ENCODE measurements around the gene ROBO1. TPM values are rescaled to one million over a fixed set of nuclear protein-coding genes. Genes with fewer than 3 reads are reported as not detected.

Gene ROBO1
- total and polyA plus RNA-seq, 4 donors = 1.0 to 30.3 (median 3.9) TPM

DNA sequence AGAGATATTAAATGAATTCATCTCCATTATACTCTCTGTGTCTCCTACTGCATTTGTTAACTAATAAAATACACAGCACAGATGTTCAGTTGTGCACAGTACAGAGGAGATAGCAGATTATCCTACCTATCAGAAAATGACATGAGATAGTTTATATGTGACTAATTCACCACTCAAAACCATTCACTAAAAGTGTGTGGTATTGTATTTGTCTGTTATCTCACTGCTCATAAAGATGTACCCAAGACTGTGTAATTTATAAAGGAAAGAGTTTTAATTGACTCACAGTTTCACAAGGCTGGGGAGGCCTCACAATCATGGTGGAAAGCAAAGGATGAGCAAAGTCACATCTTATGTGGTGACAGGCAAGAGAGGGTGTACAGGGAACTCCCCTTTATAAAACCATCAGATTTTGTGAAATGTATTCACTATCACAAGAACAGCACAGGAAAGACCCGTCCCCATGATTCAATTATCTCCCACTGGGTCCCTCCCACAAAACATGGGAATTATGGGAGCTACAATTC, 936.3 kb downstream of the ROBO1 start:
- TF ChIP-seq TAF1 (conservative IDR thresholded peaks at IDR 0.05) (no peak), JUND (IDR thresholded peaks at IDR 0.05) (no peak), RAD21 (IDR thresholded peaks at IDR 0.05) (no peak), YY1 (IDR thresholded peaks at IDR 0.05) (no peak), HNF4A (conservative IDR thresholded peaks at IDR 0.05) (no peak), SP1 (IDR thresholded peaks at IDR 0.05) (no peak), FOXA1 (IDR thresholded peaks at IDR 0.05) (no peak)
- TF ChIP-seq, protein P1, sequence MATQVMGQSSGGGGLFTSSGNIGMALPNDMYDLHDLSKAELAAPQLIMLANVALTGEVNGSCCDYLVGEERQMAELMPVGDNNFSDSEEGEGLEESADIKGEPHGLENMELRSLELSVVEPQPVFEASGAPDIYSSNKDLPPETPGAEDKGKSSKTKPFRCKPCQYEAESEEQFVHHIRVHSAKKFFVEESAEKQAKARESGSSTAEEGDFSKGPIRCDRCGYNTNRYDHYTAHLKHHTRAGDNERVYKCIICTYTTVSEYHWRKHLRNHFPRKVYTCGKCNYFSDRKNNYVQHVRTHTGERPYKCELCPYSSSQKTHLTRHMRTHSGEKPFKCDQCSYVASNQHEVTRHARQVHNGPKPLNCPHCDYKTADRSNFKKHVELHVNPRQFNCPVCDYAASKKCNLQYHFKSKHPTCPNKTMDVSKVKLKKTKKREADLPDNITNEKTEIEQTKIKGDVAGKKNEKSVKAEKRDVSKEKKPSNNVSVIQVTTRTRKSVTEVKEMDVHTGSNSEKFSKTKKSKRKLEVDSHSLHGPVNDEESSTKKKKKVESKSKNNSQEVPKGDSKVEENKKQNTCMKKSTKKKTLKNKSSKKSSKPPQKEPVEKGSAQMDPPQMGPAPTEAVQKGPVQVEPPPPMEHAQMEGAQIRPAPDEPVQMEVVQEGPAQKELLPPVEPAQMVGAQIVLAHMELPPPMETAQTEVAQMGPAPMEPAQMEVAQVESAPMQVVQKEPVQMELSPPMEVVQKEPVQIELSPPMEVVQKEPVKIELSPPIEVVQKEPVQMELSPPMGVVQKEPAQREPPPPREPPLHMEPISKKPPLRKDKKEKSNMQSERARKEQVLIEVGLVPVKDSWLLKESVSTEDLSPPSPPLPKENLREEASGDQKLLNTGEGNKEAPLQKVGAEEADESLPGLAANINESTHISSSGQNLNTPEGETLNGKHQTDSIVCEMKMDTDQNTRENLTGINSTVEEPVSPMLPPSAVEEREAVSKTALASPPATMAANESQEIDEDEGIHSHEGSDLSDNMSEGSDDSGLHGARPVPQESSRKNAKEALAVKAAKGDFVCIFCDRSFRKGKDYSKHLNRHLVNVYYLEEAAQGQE (IDR thresholded peaks at IDR 0.05) = no peak
- TF ChIP-seq, protein P2, sequence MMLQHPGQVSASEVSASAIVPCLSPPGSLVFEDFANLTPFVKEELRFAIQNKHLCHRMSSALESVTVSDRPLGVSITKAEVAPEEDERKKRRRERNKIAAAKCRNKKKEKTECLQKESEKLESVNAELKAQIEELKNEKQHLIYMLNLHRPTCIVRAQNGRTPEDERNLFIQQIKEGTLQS (IDR thresholded peaks at IDR 0.05) = no peak
- no peak for DNase-seq (ENCODE audit: low spot score)
- H3K4me3 ChIP-seq (ENCODE audit: low read depth in 1 of 3, low read length in 3 of 3) = no peak overlapping the region
- no peaks in the 10 kb centered on the region for H3K4me1 ChIP-seq (ENCODE audit: control insufficient read depth in 4 of 4, insufficient read depth in 4 of 4, low read length in 3 of 4)
- H3K9me3 ChIP-seq (ENCODE audit: control insufficient read depth in 4 of 4, low read length in 3 of 4) = peaks cover 0 to 3% (median 0%) of the 10 kb centered on the region in 4 donors
- H3K27me3 ChIP-seq (ENCODE audit: control insufficient read depth in 4 of 4, insufficient read depth in 4 of 4, low read length in 3 of 4) = no peaks in the 10 kb centered on the region
- 89% methylated on average over 1 of the region's 1 CpG for WGBS
- no peak overlapping the region for H3K27ac ChIP-seq (ENCODE audit: low read depth in 1 of 2, low read length in 2 of 2)
- H3K9ac ChIP-seq (ENCODE audit: low read depth in 1 of 2, low read length in 2 of 2) = no peak overlapping the region
- H3K36me3 ChIP-seq (ENCODE audit: control insufficient read depth in 4 of 4, insufficient read depth in 3 of 4, low read depth in 1 of 4, low read length in 3 of 4) = no peaks in the 10 kb centered on the region

DNA sequence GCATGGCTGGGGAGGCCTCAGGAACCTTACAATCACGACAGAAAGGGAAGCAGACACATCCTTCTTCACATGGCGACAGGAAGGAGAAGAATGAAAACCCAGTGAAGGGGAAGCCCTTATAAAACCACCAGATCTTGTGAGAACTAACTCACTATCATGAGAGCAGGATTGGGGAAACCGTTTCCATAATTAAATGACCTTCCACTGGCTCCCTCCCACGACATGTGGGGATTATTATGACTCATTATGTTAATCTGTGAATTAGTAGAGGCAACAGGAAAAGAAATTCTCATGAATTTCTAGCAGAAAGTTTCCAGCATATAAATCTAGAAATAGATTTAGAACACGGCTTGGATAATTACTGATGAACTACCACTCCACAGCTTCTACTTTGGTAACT, 937.3 kb downstream of the ROBO1 start:
- no peak overlapping the region for H3K4me3 ChIP-seq (ENCODE audit: low read depth in 1 of 3, low read length in 3 of 3)
- no peaks in the 10 kb centered on the region for H3K27me3 ChIP-seq (ENCODE audit: control insufficient read depth in 4 of 4, insufficient read depth in 4 of 4, low read length in 3 of 4)
- no peaks in the 10 kb centered on the region for H3K4me1 ChIP-seq (ENCODE audit: control insufficient read depth in 4 of 4, insufficient read depth in 4 of 4, low read length in 3 of 4)
- TF ChIP-seq SP1 (IDR thresholded peaks at IDR 0.05) = no peak
- no peak overlapping the region for H3K9ac ChIP-seq (ENCODE audit: low read depth in 1 of 2, low read length in 2 of 2)
- no peak for DNase-seq (ENCODE audit: low spot score)
- no peaks in the 10 kb centered on the region for H3K36me3 ChIP-seq (ENCODE audit: control insufficient read depth in 4 of 4, insufficient read depth in 3 of 4, low read depth in 1 of 4, low read length in 3 of 4)
- peaks cover 0 to 3% (median 0%) of the 10 kb centered on the region in 4 donors for H3K9me3 ChIP-seq (ENCODE audit: control insufficient read depth in 4 of 4, low read length in 3 of 4)
- H3K27ac ChIP-seq (ENCODE audit: low read depth in 1 of 2, low read length in 2 of 2) = no peak overlapping the region
- 80% methylated on average over 5 of the region's 5 CpGs for WGBS

DNA sequence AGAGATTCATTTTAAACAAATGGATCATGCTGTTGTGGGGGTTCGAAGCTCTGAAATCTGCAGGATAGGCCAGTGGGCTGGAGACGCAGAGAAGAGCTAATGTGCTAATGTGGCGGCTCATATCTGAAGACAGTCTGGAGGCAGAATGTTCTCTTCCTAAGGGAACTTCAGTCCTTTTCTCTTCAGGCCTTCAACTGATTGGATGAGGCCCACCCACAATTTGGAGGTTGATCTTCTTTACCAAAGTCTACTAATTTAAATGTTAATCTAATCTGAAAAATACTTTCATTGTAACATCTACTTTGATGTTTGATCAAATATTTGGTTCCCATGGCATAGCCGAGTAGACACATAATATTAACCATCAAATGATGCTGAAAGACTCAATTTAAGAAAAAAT, 940.2 kb downstream of the ROBO1 start:
- H3K9me3 ChIP-seq (ENCODE audit: control insufficient read depth in 4 of 4, low read length in 3 of 4) = peaks cover 0 to 3% (median 0%) of the 10 kb centered on the region in 4 donors
- no peak overlapping the region for H3K4me3 ChIP-seq (ENCODE audit: low read depth in 1 of 3, low read length in 3 of 3)
- no peak for DNase-seq (ENCODE audit: low spot score)
- H3K27ac ChIP-seq (ENCODE audit: low read depth in 1 of 2, low read length in 2 of 2) = no peak overlapping the region
- no peaks in the 10 kb centered on the region for H3K36me3 ChIP-seq (ENCODE audit: control insufficient read depth in 4 of 4, insufficient read depth in 3 of 4, low read depth in 1 of 4, low read length in 3 of 4)
- no peaks in the 10 kb centered on the region for H3K4me1 ChIP-seq (ENCODE audit: control insufficient read depth in 4 of 4, insufficient read depth in 4 of 4, low read length in 3 of 4)
- WGBS = 96% methylated on average over 4 of the region's 4 CpGs
- H3K27me3 ChIP-seq (ENCODE audit: control insufficient read depth in 4 of 4, insufficient read depth in 4 of 4, low read length in 3 of 4) = no peaks in the 10 kb centered on the region
- H3K9ac ChIP-seq (ENCODE audit: low read depth in 1 of 2, low read length in 2 of 2) = no peak overlapping the region
- TF ChIP-seq RAD21 (IDR thresholded peaks at IDR 0.05) (no peak), YY1 (IDR thresholded peaks at IDR 0.05) (no peak), EGR1 (IDR thresholded peaks at IDR 0.05; ENCODE audit: low read depth in 2 of 2) (no peak), RXRA (IDR thresholded peaks at IDR 0.05) (no peak), JUND (IDR thresholded peaks at IDR 0.05) (no peak), HNF4G (IDR thresholded peaks at IDR 0.05) (no peak), FOXA1 (IDR thresholded peaks at IDR 0.05) (no peak), SP1 (IDR thresholded peaks at IDR 0.05) (no peak), NR2F2 (IDR thresholded peaks at IDR 0.05) (no peak), FOXA2 (IDR thresholded peaks at IDR 0.05) (no peak)
- TF ChIP-seq, protein P1 (IDR thresholded peaks at IDR 0.05) = no peak
- TF ChIP-seq, protein P3, sequence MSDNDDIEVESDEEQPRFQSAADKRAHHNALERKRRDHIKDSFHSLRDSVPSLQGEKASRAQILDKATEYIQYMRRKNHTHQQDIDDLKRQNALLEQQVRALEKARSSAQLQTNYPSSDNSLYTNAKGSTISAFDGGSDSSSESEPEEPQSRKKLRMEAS (IDR thresholded peaks at IDR 0.05) = no peak
- TF ChIP-seq, protein P4, sequence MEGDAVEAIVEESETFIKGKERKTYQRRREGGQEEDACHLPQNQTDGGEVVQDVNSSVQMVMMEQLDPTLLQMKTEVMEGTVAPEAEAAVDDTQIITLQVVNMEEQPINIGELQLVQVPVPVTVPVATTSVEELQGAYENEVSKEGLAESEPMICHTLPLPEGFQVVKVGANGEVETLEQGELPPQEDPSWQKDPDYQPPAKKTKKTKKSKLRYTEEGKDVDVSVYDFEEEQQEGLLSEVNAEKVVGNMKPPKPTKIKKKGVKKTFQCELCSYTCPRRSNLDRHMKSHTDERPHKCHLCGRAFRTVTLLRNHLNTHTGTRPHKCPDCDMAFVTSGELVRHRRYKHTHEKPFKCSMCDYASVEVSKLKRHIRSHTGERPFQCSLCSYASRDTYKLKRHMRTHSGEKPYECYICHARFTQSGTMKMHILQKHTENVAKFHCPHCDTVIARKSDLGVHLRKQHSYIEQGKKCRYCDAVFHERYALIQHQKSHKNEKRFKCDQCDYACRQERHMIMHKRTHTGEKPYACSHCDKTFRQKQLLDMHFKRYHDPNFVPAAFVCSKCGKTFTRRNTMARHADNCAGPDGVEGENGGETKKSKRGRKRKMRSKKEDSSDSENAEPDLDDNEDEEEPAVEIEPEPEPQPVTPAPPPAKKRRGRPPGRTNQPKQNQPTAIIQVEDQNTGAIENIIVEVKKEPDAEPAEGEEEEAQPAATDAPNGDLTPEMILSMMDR (IDR thresholded peaks at IDR 0.05; ENCODE audit: low read depth, low read length, missing input control) = no peak
- TF ChIP-seq, protein P5, sequence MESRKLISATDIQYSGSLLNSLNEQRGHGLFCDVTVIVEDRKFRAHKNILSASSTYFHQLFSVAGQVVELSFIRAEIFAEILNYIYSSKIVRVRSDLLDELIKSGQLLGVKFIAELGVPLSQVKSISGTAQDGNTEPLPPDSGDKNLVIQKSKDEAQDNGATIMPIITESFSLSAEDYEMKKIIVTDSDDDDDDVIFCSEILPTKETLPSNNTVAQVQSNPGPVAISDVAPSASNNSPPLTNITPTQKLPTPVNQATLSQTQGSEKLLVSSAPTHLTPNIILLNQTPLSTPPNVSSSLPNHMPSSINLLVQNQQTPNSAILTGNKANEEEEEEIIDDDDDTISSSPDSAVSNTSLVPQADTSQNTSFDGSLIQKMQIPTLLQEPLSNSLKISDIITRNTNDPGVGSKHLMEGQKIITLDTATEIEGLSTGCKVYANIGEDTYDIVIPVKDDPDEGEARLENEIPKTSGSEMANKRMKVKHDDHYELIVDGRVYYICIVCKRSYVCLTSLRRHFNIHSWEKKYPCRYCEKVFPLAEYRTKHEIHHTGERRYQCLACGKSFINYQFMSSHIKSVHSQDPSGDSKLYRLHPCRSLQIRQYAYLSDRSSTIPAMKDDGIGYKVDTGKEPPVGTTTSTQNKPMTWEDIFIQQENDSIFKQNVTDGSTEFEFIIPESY (IDR thresholded peaks at IDR 0.05) = no peak
